ENCODE results near the gene KCNS3. TPM values are rescaled to one million over a fixed set of nuclear protein-coding genes. Genes with fewer than 3 reads are reported as not detected.

Gene KCNS3
- total RNA-seq, 1 donor from 2014 or later, result 12.1 TPM

- no peak for DNase-seq (ENCODE audit: low spot score)
- peaks cover 10% of the 10 kb centered on the region for H3K4me1 Mint-ChIP-seq (ENCODE audit: unreplicated experiment)
- no peaks in the 10 kb centered on the region for H3K36me3 Mint-ChIP-seq (ENCODE audit: low read depth, unreplicated experiment)
- H3K27me3 Mint-ChIP-seq (ENCODE audit: unreplicated experiment), result peaks cover 4% of the 10 kb centered on the region
- H3K9me3 Mint-ChIP-seq (ENCODE audit: unreplicated experiment), result no peaks in the 10 kb centered on the region
- no peak for TF ChIP-seq CTCF (IDR thresholded peaks at IDR 0.05; ENCODE audit: unreplicated experiment)
- no peak overlapping the region for H3K4me3 Mint-ChIP-seq (ENCODE audit: unreplicated experiment)
- H3K27ac Mint-ChIP-seq (ENCODE audit: unreplicated experiment), result no peak overlapping the region
These were observed 14.9 kb upstream of the KCNS3 start for GRCh38 chr2:17863539-17863938.

DNA sequence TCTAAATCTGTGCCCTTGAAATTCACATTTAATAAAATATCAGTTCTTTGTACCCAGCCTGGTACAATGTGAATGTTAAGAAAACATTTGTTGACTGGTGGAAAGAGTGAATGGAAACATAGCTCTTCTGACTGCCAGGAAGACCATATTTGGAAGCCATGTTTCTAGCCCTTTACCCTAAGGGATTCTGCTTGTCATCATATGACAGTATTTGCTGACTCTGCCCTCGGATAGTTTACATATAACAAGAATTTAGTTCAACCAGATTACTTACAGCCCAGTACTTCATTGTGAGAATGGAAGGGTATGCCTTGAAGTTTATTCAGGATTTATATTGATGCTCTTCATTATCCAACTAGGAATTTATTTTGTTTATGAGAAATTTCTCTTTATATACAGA, 13.8 kb upstream of the KCNS3 start:
- no peak for TF ChIP-seq CTCF (IDR thresholded peaks at IDR 0.05; ENCODE audit: unreplicated experiment)
- Mint-ChIP-seq H3K9me3 (ENCODE audit: unreplicated experiment) (no peaks in the 10 kb centered on the region), H3K36me3 (ENCODE audit: low read depth, unreplicated experiment) (no peaks in the 10 kb centered on the region), H3K27ac (ENCODE audit: unreplicated experiment) (no peak overlapping the region), H3K4me1 (ENCODE audit: unreplicated experiment) (peaks cover 12% of the 10 kb centered on the region), H3K27me3 (ENCODE audit: unreplicated experiment) (peaks cover 1% of the 10 kb centered on the region), H3K4me3 (ENCODE audit: unreplicated experiment) (no peak overlapping the region)
- no peak for DNase-seq (ENCODE audit: low spot score)

GRCh38 chr2:17867133-17867532, 11.3 kb upstream of the KCNS3 start:
- Mint-ChIP-seq H3K9me3 (ENCODE audit: unreplicated experiment) (no peaks in the 10 kb centered on the region), H3K4me1 (ENCODE audit: unreplicated experiment) (peaks cover 8% of the 10 kb centered on the region), H3K27me3 (ENCODE audit: unreplicated experiment) (no peaks in the 10 kb centered on the region), H3K36me3 (ENCODE audit: low read depth, unreplicated experiment) (no peaks in the 10 kb centered on the region), H3K4me3 (ENCODE audit: unreplicated experiment) (no peak overlapping the region), H3K27ac (ENCODE audit: unreplicated experiment) (no peak overlapping the region)
- TF ChIP-seq CTCF (IDR thresholded peaks at IDR 0.05; ENCODE audit: unreplicated experiment), result no peak
- DNase-seq (ENCODE audit: low spot score), result no peak

GRCh38 chr2:17869128-17869527, 9.3 kb upstream of the KCNS3 start:
- TF ChIP-seq CTCF (IDR thresholded peaks at IDR 0.05; ENCODE audit: unreplicated experiment), result no peak
- H3K36me3 Mint-ChIP-seq (ENCODE audit: low read depth, unreplicated experiment), result no peaks in the 10 kb centered on the region

GRCh38 chr2:17871639-17872038, 6.8 kb upstream of the KCNS3 start:
- no peak for TF ChIP-seq CTCF (IDR thresholded peaks at IDR 0.05; ENCODE audit: unreplicated experiment)
- Mint-ChIP-seq H3K9me3 (ENCODE audit: unreplicated experiment) (no peaks in the 10 kb centered on the region), H3K27me3 (ENCODE audit: unreplicated experiment) (peaks cover 3% of the 10 kb centered on the region), H3K4me1 (ENCODE audit: unreplicated experiment) (peaks cover 8% of the 10 kb centered on the region), H3K4me3 (ENCODE audit: unreplicated experiment) (no peak overlapping the region), H3K27ac (ENCODE audit: unreplicated experiment) (no peak overlapping the region), H3K36me3 (ENCODE audit: low read depth, unreplicated experiment) (no peaks in the 10 kb centered on the region)
- DNase-seq (ENCODE audit: low spot score), result no peak

More at GRCh38 chr2:17869128-17869527, 9.3 kb upstream of the KCNS3 start:
- DNase-seq (ENCODE audit: low spot score), result no peak
- Mint-ChIP-seq H3K27me3 (ENCODE audit: unreplicated experiment) (peaks cover 1% of the 10 kb centered on the region), H3K4me3 (ENCODE audit: unreplicated experiment) (no peak overlapping the region), H3K9me3 (ENCODE audit: unreplicated experiment) (no peaks in the 10 kb centered on the region), H3K27ac (ENCODE audit: unreplicated experiment) (no peak overlapping the region), H3K4me1 (ENCODE audit: unreplicated experiment) (peaks cover 8% of the 10 kb centered on the region)

All from endothelial cell (in vitro differentiated cells).